Neural cell (in vitro differentiated cells): ENCODE measurements around the gene TMEM119.

Experiments
- CTCF ChIP-seq: fragments of 450-650 bp; IDR thresholded peaks from 2 replicates; pipeline ENCODE4 v1.5.1; 2014; ENCODE audit warnings: antibody characterized with exemption, mild to moderate bottlenecking, moderate library complexity; ENCODE audit not compliant: poor library complexity, severe bottlenecking
- EP300 ChIP-seq: fragments of 450-650 bp; conservative IDR thresholded peaks from 2 replicates; pipeline ENCODE4 v1.6.1; 2014; ENCODE audit warnings: antibody characterized with exemption, mild to moderate bottlenecking, moderate library complexity; ENCODE audit not compliant: poor library complexity, severe bottlenecking
- EZH2 ChIP-seq: fragments of 200-600, 300-800 bp; shearing (Covaris generic), sonication (generic); IDR thresholded peaks from 2 replicates; pipeline ENCODE4 v1.6.1; 2014; ENCODE audit warnings: antibody characterized with exemption, low read length, borderline replicate concordance, mild to moderate bottlenecking; ENCODE audit not compliant: insufficient read depth, poor library complexity, severe bottlenecking
- POLR2AphosphoS5 ChIP-seq: IDR thresholded peaks from 2 replicates; pipeline ENCODE4 v1.6.1; 2012
- RAD21 ChIP-seq: fragments of 450-650 bp; conservative IDR thresholded peaks from 2 replicates; pipeline ENCODE4 v1.6.1; 2014; ENCODE audit warnings: antibody characterized with exemption, mild to moderate bottlenecking, moderate library complexity
- REST ChIP-seq: IDR thresholded peaks from 2 replicates; pipeline ENCODE4 v1.6.1; 2012; ENCODE audit warnings: borderline replicate concordance
- SMC3 ChIP-seq: fragments of 450-650 bp; conservative IDR thresholded peaks from 2 replicates; pipeline ENCODE4 v1.6.1; 2014; ENCODE audit warnings: antibody characterized with exemption, mild to moderate bottlenecking, moderate library complexity; ENCODE audit not compliant: poor library complexity
- TAF1 ChIP-seq: IDR thresholded peaks from 2 replicates; pipeline ENCODE4 v1.6.1; 2012; ENCODE audit warnings: low read depth

- TF ChIP-seq EZH2 (no peak), POLR2AphosphoS5 (no peak), CTCF (no peak), RAD21 (no peak), SMC3 (no peak), REST (no peak), TAF1 (no peak), EP300 (no peak)
Measured at GRCh38 chr12:108572166-108572790, 25.6 kb downstream of the TMEM119 start.
